ENCODE data around the gene PARP16.

Gene PARP16

DNA sequence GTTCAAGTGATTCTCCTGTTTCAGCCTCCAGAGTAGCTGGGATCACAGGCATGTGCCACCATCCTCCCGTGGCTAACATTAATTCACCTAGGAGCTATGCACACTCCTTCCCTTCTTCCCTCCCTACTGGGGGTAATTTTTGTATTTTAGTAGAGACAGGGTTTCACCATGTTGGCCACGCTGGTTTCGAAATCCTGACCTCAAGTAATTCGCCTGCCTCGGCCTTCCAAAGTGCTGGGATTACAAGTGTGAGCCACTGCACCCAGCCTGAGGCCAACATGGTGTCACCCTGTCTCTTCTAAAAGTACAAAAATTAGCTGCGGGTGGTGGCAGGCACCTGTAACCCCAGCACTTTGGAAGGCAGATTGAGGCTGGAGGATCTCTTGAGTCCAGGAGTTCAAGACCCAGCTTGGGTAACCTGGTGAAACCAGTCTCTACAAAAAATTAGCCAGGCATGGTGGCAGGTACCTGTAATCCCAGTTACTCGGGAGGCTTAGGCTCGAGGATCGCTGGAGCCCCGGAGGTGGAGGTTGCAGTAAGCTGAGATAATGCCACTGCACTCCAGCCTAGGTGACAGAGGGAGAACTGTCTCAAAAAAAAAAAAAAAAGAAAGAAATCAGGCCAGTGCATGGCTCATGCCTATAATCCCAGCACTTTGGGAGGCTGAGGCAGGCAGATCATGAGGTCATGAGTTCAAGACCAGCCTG, 23.9 kb upstream of the PARP16 start:
- no peak for DNase-seq

DNA sequence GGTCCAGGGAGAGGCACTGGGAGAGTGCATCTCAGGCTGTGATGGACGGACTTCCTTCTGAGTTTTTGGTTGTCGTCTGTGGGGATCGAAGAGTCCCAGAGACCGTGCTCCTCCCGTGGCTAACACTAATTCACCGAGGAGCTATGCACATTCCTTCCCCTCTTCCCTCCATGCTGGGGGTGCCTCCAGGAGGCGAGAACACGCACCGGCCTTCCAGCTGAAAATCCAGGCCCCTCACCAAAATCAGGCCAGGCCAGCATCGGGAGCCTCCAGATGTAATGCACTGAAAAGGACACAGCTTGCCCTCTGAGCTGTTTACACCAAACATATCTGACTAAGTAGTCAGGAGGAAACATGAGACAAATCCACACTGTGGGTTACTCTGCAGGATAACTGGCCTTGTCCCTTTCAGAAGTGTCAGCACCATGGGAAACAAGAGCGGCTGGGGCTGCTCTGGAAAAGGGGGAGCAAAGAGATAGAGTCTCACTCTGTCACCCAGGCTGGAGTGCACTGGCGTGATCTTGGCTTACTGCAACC, 23.3 kb upstream of the PARP16 start:
- DNase-seq: no peak

DNA sequence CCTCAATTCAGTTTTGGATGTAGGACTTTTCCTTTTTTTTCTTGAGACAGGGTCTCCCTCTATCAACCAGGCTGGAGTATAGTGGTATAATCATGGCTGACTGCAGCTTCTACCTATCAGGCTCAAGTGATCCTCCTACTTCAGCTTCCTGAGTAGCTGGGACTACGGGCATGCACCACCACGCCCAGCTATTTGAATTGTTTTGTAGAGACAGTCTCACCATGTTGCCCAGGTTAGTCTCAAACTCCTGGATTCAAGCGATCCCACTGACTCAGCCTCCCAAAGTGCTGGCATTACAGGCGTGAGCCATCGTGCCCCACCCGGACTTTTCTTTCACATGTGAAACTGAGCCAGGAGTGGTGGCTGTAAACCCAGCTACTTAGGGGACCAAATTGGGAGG, 21.3 kb upstream of the PARP16 start:
- DNase-seq: no peak

GRCh38 chr15:65306551-65306950, 19.9 kb upstream of the PARP16 start:
- no peak for DNase-seq

GRCh38 chr15:65305776-65306175, 19.1 kb upstream of the PARP16 start:
- DNase-seq: no peak

DNA sequence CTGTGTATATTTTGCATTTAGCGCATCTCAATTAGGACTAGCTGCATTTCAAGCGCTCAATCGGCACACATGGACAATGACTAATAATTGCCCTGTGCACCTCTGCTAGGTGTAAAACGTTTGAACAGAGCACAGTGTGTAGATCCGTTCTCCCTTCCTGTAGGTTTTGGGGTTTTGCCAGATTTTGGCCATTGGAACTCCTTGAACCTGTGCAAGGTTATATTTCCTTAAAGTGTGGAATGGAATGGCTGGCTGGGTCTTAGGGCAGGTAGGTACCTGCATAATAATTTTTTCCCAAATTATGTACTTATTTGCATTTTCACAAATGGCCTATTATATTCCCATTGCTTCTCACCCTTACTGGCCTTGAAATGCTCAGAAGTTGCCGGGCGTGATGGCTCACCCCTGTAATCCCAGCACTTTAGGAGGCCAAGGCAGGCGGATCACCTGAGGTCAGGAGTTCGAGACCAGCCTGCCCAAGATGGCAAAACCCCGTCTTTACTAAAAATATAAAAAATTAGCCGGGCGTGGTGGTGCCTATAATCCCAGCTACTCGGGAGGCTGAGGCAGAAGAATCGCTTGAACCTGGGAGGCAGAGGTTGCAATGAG, 18.6 kb upstream of the PARP16 start:
- no peak for DNase-seq

GRCh38 chr15:65304381-65305149, 17.9 kb upstream of the PARP16 start, which contains the start of gene RNU5B-1:
TSS of gene RNU5B-1 (plus strand) at chr15:65304677.
- peak; percentile 100 for DNase-seq

DNA sequence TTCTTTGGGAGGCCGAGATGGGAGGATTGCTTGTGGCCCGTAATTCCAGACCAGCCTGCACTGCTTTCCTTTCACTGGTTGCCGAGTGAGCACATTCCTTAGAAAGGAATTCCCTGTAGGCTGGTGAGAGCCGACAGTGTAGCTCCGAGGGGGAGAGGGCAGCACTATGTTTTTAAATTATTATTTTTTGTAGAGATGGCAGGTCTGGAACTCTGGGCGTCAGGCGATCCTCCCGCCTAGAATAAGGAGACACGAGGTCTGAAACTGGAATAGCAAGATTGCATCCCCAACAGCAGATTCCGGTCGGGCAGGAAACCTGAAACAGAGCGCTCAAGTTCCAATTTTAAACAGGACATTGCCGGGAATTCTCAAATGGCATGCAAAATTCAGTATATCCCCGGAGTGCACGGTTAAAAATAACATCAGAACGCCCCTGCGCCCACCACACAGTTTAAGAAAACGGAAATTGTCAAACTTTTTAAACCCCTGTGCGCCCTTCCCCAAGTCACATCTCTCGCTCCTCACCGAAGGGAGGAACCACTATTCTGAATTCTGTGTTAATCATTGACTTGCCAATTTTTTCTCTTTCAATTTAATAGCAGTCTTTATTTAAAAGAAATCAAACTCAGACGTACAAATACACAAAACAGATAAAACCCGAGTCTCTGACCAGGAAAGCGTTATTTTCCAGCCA, 17.2 kb upstream of the PARP16 start:
- DNase-seq: peak; percentile 79

DNA sequence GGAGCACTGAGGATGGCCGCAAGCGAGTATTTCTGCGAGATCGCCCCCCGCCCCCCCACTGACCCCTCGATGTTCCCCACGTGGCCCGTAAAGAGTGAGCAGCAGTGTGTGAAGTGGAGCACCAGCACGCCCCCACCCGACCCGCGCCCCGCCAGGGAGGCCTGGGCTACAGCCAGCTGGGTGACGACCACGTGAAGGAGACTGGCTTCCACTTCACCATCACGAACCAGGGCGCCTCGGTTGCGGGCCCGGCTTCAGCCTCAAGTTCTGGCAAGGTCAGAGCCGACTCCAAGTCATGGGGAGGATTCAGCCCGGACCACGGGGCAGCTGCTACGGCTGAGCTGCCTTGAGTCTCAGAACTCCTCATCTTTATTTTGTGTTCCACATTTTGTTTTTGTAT, 15.4 kb upstream of the PARP16 start:
- no peak for DNase-seq

DNA sequence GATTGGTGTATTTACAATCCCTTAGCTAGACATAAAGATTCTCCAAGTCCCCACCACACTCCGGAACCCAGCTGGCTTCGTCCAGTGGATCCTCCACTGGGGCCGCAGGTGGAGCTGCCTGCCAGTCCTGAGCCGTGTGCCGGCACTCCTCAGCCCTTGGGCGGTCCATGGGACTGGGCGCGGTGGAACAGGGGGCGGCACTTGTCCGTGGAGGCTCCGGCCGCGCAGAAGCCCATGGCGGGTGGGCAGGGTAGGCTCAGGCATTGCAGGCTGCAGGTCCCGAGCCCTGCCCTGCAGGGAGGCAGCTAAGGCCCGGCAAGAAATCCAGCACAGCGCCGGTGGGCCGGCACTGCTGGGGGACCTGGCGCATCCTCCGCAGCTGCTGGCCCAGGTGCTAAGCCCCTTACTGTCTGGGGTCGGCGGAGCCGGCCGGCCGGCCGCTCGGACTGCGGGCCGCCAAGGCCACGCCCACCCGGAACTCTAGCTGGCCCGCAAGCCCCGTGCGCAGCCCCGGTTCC, 14.3 kb upstream of the PARP16 start:
- DNase-seq: no peak

DNA sequence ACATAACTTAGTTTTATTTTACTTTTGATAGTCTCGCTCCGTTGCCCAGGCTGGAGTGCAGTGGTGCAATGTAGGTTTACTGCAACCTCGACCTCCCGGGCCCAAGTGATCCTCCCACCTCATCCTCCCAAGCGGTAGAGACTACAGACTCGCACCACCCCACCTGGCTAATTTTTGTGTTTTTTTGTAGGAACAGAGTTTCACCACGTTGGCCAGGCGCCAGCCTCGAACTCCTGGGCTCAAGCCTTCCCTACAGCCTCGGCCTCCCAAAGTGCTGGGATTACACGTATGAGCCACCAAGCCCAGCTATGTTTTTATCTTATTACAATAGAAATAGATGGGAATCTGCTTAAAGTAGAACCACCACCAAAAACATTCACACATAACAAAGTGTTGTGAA, 12.0 kb upstream of the PARP16 start:
- DNase-seq: no peak

- no peak for DNase-seq
These were observed 6.3 kb upstream of the PARP16 start for GRCh38 chr15:65292938-65293518.

DNA sequence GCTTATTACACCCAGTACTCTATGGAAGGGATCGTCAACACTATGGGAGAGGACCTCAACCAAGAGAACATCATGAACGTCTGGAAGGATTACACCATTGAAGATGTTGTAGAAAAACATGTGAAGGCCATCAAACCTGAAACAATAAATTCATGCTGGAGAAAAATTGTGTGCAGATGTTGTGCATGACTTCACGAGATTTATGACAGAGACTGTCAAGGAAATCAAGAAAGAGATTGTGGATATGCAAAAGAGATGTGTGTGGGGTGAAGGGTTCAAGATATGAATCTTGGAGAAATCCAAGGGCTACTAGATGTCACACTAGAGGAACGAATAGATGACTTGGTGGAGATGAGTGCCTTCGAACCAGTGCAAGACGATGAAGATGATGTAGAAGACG, 3.5 kb upstream of the PARP16 start:
- DNase-seq: no peak

- DNase-seq: no peak
These were observed 2.7 kb upstream of the PARP16 start for GRCh38 chr15:65289261-65289854.

GRCh38 chr15:65287520-65287855, 805 bp upstream of the PARP16 start:
- no peak for DNase-seq

DNA sequence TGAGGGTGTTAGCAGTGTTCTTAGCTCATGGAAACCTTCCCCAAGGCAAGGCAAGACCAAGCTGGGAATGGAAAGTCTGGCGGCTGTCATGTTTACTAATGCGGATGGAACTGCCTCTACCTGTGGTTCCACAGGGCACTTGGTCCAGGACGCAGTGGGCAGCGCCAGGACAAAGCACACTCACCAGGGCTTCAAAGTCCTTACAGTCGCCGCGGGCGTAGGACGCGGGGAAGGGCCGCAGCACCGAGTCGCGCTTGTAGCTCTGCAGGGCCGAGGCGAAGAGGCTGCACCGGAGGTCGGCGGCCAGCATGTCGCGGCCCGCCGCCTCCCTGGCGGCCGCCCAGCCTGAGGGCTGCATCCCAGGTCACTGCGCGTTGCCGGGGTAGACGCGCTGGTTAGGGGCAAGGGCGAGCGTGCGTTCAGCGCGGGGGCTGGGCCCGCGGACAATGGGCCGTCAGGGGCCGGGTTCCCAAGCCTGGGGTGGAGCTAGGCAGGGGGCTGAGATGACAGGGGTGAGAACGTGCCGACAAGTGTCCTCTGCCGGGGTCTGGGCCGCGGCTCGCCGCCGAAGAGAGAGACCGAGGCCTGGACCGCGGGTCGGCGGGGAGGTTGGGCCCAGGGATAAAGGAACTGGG, 497 bp downstream of the PARP16 start:
- DNase-seq: no peak

DNA sequence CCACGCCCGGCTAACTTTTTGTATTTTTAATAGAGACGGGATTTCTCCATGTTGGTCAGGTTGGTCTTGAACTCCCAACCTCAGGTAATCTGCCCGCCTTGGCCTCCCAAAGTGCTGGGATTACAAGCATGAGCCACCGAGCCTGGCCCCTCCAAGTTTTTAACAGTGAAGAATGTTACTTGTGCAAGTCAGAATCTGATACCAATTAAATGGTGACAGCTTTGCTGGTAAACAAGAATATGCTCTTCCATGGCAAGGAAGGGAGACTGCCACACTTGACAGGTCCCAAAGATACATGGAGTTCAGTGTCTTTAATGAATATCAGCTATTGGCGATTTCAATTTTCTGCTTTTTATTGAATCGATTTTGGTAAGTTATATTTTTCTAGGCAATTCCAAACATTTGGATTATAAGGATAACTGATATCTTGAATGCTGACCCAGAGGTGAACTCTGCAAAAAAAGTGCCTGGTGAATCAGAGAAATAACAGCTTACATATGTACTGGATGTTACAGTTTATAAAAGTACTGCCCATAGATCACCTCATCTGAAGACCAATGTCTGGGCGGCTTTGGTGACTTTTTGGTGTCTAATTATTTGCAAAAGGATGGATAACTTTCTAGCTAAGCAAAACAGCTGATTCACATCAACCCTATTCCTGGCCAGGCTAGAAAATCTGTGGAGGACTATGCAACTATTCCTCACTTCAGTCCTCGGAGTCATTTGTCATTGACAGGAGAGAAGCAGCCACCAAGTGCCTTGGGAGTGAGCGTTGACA, 1.2 kb downstream of the PARP16 start:
- no peak for DNase-seq

GRCh38 chr15:65278480-65278879, 8.2 kb downstream of the PARP16 start:
- DNase-seq: no peak

DNA sequence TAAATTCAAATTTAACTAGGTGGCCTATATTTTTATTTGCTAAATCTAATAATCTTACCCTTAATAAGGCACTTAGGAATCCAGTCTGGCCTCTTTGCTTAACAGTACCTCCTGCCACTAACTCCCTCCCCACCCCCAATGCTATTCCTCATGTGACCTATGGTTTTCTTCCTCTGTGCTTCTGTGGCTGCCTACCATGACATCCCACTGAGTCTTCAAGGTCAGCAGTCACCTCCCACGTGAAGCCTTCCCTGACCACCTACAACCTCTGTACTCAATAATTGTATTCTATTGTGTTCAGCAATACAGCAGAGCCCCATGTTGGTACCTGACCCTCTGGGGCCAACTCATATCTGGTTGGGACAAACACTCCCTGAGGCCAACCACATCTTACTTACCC, 9.7 kb downstream of the PARP16 start:
- no peak for DNase-seq

- DNase-seq: no peak
These were observed 11.0 kb downstream of the PARP16 start for GRCh38 chr15:65275728-65276126.
